ENCODE data around the gene CFAP299.
"Not testable (repeated sequence)": the region's sequence is repeated elsewhere in the genome, so short reads cannot be mapped to it uniquely, and the experiment has no call there.

Gene CFAP299

GRCh38 chr4:80749558-80749957 is 414.0 kb downstream of the CFAP299 start:
- DNase-seq = not testable (repeated sequence)

DNA sequence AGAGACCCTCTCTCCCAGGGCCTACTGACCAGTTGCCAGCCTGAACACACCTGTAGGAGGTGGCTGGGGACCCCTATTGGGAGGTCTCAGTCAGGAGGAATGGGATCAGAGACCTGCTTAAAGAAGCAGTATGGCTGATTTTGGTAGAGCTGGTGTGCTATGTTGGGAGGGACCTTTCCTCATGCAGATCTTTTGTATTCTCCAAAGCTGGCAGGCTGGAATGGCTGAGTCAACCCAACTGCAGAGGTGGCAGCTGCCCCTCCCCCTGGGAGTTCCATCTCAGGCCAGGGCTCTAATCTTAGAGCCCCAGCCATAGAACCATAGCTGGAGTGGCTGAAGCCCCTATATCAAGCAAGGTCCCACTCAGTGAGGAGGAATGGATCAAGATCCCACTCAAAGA is 415.7 kb downstream of the CFAP299 start:
- no peak for DNase-seq

DNA sequence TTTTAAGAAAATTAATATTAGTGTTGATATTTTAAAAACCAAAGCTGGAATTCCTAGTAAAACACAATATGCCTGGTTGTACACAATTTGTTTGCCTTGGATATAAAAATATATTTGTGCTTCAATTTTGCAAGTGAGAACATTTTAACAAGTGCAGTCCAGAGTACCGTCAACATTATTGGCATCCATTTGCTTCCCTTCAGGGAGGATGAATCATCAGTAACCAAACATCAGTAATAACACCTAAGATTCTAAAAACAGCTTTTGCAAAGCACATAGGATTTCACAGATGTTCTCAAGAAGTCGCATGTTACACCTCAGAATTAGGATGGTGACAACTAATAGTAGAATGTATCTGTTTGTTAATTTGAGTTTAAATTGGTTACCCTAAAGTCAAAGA is 432.4 kb downstream of the CFAP299 start:
- no peak for DNase-seq

- DNase-seq = no peak
These were observed 440.6 kb downstream of the CFAP299 start for GRCh38 chr4:80776168-80776567.

DNA sequence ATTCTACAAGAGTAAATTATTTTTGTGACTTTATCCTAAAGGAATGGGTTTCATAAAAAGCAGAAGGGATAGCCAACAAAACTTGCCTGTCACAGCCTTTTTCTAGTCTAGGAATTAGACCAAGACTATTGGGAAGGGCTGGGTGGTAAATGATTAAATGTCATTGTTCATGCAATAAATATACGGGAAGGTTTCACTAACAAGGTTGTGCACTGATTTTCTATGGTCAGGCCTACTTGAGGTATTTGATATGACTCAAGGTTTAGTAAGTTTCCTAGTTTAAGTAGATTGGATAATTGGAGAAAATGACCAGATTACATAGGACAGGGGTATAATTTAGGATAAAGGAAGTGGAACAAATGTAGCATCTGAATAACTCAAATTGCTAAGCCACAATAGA is 445.9 kb downstream of the CFAP299 start:
- DNase-seq = no peak

- no peak for DNase-seq
These were observed 451.8 kb downstream of the CFAP299 start for GRCh38 chr4:80787306-80787705.

DNA sequence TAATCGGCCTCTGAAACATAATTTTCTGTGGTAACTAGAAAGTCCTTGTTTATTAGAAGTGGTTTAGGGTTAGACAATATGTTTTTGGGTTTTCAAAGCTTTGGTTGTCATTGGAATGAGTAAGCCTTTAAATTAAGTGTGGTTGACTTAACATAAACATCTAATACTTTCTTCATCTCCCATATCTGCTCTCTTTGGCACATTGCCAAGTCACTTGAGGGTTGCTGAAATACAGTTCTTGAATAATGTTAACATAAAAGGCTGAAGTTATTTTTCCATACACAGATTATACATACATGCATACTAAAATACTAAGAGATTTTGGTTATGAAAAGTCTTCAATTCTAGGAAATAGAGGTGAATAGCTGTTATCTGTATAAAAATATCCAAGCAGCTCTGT is 453.3 kb downstream of the CFAP299 start:
- DNase-seq = no peak

DNA sequence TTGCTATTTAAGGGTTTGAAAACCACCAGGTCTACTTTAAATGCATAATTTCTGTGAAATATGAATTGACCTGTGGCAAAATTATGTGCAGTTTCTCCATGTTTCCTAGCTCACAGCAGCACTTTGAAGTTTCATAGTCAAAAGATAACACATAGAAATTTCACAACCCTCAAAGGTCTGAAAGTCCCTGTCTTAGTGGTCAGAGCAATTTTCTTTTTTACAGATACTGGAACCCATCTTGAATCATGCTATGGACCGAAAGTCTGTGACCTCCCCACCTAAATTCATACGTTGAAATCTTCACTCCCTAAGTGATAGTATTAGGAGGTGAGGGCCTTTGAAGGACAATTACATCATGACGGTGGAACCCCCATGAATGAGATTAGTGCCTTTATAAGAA is 454.6 kb downstream of the CFAP299 start:
- no peak for DNase-seq

DNA sequence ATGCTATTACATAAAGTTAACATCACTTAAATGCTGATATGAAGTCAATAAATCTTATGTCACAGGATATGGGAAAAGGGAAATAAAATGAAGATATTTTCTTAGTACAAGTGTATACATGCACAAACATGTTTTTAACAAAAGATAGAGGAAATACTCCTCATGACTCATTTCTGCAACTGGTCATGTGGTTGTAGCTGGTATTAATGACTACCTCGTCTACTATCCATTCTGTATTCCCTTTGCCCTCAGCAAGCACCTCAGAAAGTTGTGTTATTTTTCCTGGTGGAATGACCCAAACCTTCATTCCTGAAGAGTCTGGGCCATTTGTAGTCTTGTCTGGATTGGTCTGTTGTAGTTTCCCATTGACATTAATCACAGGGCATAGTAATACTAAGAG is 458.1 kb downstream of the CFAP299 start:
- DNase-seq = not testable (repeated sequence)

- no peak for DNase-seq
These were observed 462.6 kb downstream of the CFAP299 start for GRCh38 chr4:80798082-80798481.

DNA sequence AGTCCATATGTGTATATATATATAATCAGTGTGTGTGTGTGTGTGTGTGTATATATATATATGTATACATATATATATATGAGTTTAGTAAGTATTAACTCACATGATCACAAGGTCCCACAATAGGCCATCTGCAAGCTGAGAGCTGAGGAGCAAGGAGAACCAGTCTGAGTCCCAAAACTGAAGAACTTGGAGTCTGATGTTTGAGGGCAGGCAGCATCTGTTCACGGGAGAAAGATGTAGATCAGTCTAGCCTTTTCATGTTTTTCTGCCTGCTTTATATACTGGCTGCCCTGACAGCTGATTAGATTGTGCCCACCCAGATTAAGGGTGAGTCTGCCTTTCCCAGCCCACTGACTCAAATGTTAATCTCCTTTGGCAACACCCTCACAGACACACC is 465.2 kb downstream of the CFAP299 start:
- not testable (repeated sequence) for DNase-seq

- DNase-seq = no peak
These were observed 467.8 kb downstream of the CFAP299 start for GRCh38 chr4:80803337-80803736.

- DNase-seq = no peak
These were observed 470.9 kb downstream of the CFAP299 start for GRCh38 chr4:80806472-80806871.

DNA sequence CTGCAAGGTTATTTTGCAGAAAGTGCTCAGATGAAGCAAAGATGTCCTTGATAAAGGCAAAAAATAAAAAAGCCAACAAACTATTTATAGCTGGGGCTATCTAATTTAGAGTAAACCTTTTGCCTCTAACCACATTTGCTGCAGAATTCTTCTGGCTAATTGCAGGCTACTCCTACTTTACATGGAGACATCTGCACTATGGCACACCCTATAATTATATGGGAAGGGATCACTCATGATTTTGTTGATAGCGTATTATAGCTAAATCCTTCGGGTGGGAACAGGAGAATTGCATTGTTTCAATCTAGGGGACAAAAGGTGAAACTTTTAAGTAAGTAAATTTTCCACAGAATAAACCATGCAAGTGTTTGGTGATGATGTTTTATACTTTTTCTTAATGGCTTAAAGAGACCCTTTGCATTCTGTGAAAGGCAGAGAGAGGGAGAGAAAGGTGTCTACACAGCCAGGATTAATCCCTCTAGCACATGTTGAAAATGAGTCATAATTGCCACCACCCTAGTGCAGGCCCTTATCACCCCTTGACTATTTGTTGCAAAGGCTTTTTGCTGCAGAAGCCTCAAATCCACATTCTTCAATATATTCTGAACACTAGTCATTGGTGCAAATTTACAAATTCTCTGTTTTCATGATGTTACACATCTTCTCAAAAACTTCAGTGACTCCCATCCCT is 473.7 kb downstream of the CFAP299 start:
- no peak for DNase-seq

DNA sequence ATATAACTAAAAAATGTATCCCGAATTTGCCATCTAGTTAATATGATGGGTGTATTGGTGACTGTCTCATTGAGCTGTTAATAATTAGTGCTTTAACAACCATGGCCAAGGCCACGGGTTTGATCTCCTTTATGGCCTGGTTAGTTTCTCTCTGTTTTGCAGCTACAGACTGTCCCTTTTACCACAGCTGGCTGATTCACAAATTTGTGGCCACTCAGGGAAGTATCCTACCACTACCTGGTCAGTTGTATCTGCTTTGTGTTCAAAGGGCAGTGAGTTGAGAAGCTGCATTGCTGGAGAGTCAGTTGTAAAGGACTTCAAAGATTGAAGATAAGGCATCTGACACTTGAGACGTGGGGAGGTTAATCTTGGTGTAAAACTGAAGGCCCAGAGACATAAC is 475.9 kb downstream of the CFAP299 start:
- no peak for DNase-seq

- DNase-seq = no peak
These were observed 476.6 kb downstream of the CFAP299 start for GRCh38 chr4:80812145-80812544.

- no peak for DNase-seq
These were observed 478.7 kb downstream of the CFAP299 start for GRCh38 chr4:80814266-80814665.

- no peak for DNase-seq
These were observed 496.1 kb downstream of the CFAP299 start for GRCh38 chr4:80831383-80832361.

DNA sequence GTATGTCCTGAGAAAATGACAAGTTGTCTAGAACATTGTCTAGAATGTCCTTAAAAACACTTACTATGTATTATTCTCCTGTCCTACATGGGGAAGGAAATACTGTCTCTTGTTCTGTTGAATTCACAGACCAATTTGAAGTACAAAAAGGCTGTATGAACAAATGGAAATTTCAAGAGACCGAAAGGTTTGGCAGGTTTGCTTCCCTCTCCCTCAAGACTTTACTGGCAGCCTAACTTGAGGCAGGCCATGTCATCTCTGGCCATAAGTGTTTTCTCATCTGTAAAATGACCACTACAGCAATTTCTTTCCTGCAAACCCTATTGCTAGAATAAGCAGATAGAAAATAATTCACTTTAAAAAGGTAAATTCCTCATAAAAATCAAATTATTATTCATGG is 503.8 kb downstream of the CFAP299 start:
- no peak for DNase-seq

DNA sequence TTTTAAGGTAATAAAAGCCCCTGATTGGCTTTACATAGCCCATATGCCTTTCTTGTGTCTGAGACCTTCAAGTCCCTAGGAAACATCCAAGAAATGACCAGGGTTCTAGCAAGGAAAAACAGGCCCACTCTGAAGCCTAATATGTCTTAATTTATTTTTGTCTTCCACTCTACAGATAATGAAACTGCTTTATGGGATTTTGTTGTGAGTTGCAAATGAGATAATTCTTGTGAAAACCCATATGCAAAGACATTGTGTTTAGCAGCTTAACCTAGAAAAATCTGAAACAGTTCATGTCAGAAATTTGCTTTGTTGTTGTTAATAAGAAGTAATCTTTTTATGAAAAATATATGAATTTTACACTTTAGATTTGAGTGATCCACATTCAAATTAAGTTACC is 504.3 kb downstream of the CFAP299 start:
- DNase-seq = no peak

- DNase-seq = no peak
These were observed 504.9 kb downstream of the CFAP299 start for GRCh38 chr4:80840396-80840795.

GRCh38 chr4:80841587-80842281 is 506.2 kb downstream of the CFAP299 start:
- no peak for DNase-seq

GRCh38 chr4:80846210-80846609 is 510.7 kb downstream of the CFAP299 start:
- DNase-seq = no peak

DNA sequence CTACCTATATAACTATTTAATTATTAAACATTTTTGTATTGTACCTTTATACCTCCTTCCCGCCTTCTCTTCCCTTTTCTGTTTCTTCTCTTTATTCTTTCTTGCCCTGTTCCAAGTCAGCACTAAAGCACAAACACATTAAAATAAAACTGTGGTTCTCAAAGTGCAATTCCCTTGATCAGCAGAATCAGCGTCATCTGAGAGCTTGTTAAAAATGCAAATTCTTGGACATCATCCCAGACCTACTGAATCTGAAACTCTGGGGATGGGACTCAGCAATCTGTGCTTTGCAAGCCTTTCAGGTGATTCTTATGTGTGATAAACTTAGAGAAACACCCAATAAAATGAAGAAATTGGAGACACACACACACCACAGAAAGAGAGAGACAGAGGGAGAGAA is 516.5 kb downstream of the CFAP299 start:
- no peak for DNase-seq
